GM12878 (cell line): ENCODE data around the gene TMEM114. TPM values are rescaled to one million over a fixed set of nuclear protein-coding genes. Genes with fewer than 3 reads are reported as not detected.

Source experiments
- BCL11A ChIP-seq: IDR thresholded peaks from 2 replicates; pipeline ENCODE4 v1.6.1; 2011; ENCODE audit warnings: low read depth, low read length
- CBX5 ChIP-seq: sonication (generic); IDR thresholded peaks from 2 replicates; pipeline ENCODE4 v1.6.1; 2016; ENCODE audit warnings: low read depth, moderate library complexity, mild to moderate bottlenecking, inconsistent platforms
- EGR1 ChIP-seq, 2 experiments: IDR thresholded peaks; 1 replicate in 1 of 2; 2 replicates in 1 of 2; pipeline ENCODE4 v1.6.1; 2011 to 2012; ENCODE audit warnings: low read depth in 2 of 2, low read length in 2 of 2, borderline replicate concordance in 1 of 2, mild to moderate bottlenecking in 1 of 2, moderate library complexity in 1 of 2
- MLLT1 ChIP-seq: fragments of 450-650 bp; IDR thresholded peaks from 2 replicates; pipeline ENCODE4 v1.6.1; 2016; ENCODE audit warnings: mild to moderate bottlenecking
- NFYB ChIP-seq: IDR thresholded peaks from 2 replicates; pipeline ENCODE4 v1.6.1; 2011; ENCODE audit warnings: low read depth, mild to moderate bottlenecking, low read length, improper control_type of control experiment, moderate library complexity; ENCODE audit not compliant: insufficient read depth
- POLR2A ChIP-seq: IDR thresholded peaks from 2 replicates; pipeline ENCODE4 v1.6.1; 2011; ENCODE audit warnings: low read depth, mild to moderate bottlenecking, low read length
- PRDM15 ChIP-seq: fragments of 450-650 bp; formaldehyde crosslinking; IDR thresholded peaks from 2 replicates; pipeline ENCODE4 v1.4.0; 2020; ENCODE audit warnings: mild to moderate bottlenecking, moderate library complexity
- SMC3 ChIP-seq: IDR thresholded peaks from 2 replicates; pipeline ENCODE4 v1.6.1; 2011; ENCODE audit warnings: low read length, improper control_type of control experiment, borderline replicate concordance
- SUZ12 ChIP-seq: fragments of 200-600 bp; sonication (generic); IDR thresholded peaks from one replicate; pipeline ENCODE4 v1.6.1; 2018; ENCODE audit warnings: antibody characterized with exemption, mild to moderate bottlenecking; ENCODE audit not compliant: unreplicated experiment
- ZSCAN29 ChIP-seq: fragments of 450-650 bp; IDR thresholded peaks from 2 replicates; pipeline ENCODE4 v1.6.1; 2017; ENCODE audit warnings: mild to moderate bottlenecking, moderate library complexity
- polyA plus RNA-seq, 11 experiments: library from polyadenylated mRNA; depleted of rRNA in 4 of 11; unstranded in 6 of 11; stranded (reverse) in 5 of 11; fragments of >200 nt; fragmentation: Nextera tagmentation in 4 of 11; fragmentation: Illumina TruSeq in 1 of 11; extraction: Ambion mirVana in 4 of 11; extraction: Trizol in 1 of 11; gene quantifications; 1 replicate in 1 of 11; 2 replicates in 10 of 11; pipeline versions ENCODE4 v1.2.1 to v1.2.3, GENCODE V29; 2011 to 2016; ENCODE audit warnings: inconsistent platforms in 2 of 11, missing spikeins in 2 of 11, low read depth in 1 of 11
- total RNA-seq, 4 experiments: library from RNA; depleted of rRNA in 3 of 4; stranded (reverse); fragments of >200 nt in 3 of 4; fragmentation: Illumina TruSeq in 1 of 4; extraction: Trizol in 1 of 4; gene quantifications; 2 replicates each; pipeline versions ENCODE4 v1.2.1 to v1.2.3, GENCODE V29; 2013 to 2021

Gene TMEM114
- total and polyA plus RNA-seq, 10 of the 15 experiments (the other 5 are each of a cell fraction or from before 2014, with no cell fraction given), result not detected

- TF ChIP-seq MLLT1 (no peak), BCL11A (no peak), NFYB (no peak), SMC3 (no peak), EGR1 (IDR thresholded peaks at IDR 0.05; ENCODE audit: borderline replicate concordance in 1 of 2, low read depth in 2 of 2, low read length in 2 of 2) (no peak), ZSCAN29 (no peak), SUZ12 (no peak), CBX5 (no peak), PRDM15 (CRISPR knock-in tag) (no peak), POLR2A (no peak)
Observed at GRCh38 chr16:8541868-8542267, 48.4 kb downstream of the TMEM114 start (continued).
